Smooth muscle cell of the brain vasculature (primary cell): ENCODE measurements around the gene SCTR.

Source experiments
- DNase-seq: peaks from one replicate; pipeline ENCODE4 v3.0.0-alpha.2; 2012; ENCODE audit warnings: low read depth, low spot score

SCTR gene

DNA sequence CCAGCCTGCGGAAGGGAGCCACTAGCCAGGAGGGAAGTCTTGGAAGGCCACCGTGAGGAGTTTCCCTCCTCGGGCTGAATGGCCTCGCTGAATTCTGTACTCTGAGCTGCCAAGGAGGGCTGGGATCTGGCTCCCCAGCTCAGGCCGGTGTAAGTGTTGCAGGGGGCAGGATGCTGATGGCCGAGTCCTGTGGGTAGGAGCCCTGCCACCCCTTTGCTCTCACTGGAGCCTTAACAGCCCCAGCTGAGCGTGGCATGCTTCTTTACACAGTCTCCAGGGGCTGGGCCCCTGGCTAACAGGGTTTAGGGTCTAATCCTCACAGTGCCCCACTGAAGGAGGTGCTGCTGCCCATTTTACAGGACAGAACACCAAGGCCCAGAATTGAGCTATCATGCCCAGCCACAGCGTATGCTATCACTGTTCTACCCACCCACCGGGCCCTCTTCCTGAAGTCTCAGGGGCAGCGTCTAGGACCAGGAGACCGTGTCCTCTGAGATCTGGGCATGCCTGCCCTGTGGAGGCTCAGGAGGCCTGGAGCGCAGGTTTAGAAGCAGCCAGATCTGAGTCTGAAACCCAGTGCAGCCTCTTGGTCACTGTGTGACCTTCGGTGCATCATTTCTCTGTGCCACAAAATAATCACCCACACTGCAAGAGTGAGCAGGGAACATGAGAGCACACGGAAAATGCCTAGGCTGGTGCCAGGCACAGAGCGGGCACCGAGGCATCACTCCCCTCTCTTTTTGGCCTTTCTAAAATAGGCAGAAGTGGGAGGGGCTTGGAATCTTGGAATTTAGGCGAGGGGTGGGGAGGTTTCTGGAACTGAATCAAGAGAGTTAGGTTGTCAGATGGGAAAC lies 49.7 kb downstream of the SCTR start:
- DNase-seq, result no peak

- DNase-seq, result no peak
These were observed 50.5 kb downstream of the SCTR start for GRCh38 chr2:119473621-119474370.

GRCh38 chr2:119472749-119473148 lies 51.5 kb downstream of the SCTR start:
- no peak for DNase-seq

DNA sequence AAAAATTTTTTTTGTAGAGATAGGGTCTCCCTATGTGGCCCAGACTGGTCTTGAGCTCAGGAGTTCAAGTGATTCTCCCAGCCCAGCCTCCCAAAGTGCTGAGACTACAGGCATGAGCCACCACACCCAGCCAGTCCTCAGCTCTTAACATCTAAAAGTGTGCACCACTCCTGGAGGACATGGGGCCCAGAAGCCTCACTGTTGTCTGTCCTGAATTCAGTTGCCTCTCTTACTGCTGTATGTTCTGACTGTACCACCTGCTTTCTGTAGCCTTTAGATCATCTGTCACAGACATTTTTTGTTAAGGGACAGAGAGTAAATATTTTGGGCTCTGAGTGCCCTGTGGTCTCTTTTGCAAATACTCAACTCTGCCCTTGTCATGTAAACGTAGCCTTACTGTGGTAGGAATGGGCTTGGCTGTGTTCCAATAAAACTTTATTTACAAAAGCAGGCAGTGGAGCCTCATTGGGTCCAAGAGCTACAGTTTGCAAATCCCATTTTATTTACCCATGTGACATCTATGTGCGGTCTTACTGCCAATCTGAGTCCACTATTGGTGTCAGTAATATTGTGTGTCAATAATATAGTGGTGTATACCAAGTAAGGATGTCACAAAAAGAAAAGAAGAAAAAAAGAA lies 54.5 kb downstream of the SCTR start:
- no peak for DNase-seq

DNA sequence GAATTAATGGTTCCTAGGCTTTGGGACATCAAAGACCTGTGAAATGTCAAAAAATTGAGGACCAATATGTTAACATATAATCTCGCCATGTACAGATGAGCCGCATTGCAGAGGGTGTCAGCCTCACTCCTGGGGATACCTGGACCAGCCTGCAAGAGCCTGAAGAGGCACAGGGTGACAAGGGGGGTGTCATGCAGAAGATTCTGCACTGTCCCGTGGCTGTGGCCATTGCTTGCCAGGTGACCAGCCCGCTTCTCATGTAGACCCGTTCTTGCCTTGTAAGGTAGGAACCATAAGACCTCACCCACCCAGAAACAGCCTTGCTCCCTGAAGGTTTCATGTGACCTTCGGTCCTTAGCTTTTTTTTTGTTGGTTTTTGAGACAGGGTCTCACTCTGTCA lies 55.2 kb downstream of the SCTR start:
- DNase-seq, result no peak

GRCh38 chr2:119468154-119468955 lies 55.9 kb downstream of the SCTR start:
- DNase-seq, result no peak

DNA sequence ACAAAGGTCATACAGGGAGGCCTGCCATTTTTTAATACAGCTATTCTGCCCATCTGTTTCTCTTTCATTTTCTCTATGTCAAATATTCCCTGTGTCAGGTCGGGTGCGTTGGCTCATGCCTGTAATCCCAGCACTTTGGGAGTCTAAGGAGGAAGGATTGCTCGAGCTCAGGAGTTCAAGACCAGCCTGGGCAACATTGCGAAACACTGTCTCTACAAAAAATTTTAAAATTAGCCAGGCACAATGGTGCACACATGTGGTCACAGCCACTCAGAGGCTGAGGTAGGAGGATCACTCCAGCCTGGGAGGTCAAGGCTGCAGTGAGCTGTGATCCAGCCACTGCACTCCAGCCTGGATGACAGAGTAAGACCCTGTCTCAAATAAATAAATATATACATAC lies 57.9 kb downstream of the SCTR start:
- DNase-seq, result no peak

DNA sequence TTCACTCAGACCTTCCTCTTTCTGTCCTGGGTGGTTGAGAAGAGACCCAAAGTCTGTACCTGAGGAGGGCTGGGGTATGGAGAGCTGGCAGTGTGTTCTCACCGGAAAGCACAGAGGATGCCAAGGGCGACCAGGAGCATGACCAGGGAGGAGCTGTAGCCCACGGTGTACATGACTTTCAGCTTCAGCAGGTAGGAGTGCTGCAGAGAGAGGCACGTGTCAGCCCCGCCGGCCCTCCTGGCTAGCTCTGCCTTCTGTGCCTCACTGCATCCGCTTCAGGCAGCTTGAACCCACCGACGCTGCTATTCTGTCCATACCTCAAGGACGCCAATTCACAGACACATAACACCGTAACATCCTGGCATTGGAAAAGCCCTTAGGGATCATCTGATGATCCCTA lies 58.6 kb downstream of the SCTR start:
- DNase-seq, result no peak

GRCh38 chr2:119464981-119465380 lies 59.3 kb downstream of the SCTR start:
- DNase-seq, result no peak

DNA sequence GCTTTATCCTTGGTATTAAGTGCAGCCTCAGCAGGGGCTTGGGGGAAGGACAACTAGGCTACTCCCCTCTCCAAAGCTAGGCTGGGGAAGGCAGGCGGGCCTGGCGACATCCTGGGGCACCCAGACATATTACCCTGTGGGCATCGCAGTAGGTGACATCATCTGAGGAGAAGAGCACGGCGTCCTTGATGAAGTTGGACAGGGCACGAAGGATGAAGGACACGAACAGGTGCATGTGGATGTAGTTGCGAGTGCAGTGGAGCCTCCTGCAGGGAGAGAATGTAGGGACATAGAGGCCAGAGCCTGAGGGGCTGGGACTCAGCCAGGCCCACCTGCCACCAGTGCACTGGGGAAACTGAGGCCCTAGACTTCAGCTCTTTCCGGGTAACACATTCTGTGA lies 60.3 kb downstream of the SCTR start:
- DNase-seq, result no peak

- no peak for DNase-seq
These were observed 61.1 kb downstream of the SCTR start for GRCh38 chr2:119463136-119463535.

DNA sequence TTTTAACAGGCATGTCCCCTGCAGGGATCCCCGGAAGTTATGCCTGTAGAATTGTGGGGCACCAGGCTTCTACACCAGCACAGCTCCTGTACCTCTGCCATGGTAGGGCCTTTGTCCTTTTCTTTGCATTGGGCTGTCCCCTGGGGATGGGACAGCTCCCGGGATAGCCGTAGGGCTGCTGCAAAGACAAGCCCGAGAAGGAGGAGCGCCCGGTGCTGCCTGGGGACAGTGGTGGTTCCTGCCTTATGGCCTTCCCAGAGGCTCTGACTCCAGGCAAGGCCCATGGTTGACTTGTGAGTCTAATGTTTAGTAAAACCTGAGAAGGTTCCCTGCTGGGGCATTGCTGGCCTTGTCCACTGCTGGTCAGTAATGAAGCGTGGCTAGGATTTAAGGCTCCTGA lies 61.7 kb downstream of the SCTR start:
- DNase-seq, result no peak

DNA sequence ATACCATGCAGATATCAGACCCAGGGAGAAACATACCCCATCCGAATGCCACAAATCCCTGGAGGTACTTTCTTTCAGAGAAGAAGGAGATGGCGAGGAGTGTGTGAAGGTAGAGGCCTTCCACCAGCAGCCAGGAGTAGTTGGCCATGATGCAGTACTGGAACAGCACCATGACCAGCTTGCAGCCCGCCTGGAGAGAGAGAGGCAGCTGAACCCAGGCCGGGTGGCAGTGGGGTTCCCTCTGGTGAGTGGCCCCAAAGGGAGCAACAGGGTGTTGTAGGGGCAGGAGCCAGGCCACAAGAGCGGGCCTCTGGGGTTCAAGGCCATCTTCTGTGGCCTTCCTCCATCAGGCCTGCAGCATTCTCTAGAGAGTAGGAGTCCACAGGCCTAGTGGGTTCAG lies 62.5 kb downstream of the SCTR start:
- DNase-seq, result no peak

DNA sequence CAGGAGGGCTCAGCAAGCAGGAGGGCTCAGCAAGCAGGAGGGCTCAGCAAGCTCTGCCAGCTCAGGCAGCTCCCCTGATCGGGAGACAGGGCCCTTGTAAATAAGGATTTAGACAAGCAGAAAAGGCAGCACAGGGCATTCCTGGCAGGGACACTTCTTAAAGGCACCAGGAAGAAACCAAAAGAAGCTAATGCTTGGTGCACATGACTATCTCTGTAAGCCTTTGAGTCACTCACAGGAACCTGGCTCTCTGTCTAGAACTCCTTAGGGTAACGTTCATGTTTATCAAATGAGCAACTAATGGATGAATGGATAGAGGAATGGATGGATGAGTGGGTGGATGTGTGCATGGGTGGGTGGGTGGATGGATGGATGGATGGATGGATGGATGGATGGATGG lies 64.2 kb downstream of the SCTR start:
- DNase-seq, result no peak

- no peak for DNase-seq
These were observed 69.1 kb downstream of the SCTR start for GRCh38 chr2:119455066-119455718.

DNA sequence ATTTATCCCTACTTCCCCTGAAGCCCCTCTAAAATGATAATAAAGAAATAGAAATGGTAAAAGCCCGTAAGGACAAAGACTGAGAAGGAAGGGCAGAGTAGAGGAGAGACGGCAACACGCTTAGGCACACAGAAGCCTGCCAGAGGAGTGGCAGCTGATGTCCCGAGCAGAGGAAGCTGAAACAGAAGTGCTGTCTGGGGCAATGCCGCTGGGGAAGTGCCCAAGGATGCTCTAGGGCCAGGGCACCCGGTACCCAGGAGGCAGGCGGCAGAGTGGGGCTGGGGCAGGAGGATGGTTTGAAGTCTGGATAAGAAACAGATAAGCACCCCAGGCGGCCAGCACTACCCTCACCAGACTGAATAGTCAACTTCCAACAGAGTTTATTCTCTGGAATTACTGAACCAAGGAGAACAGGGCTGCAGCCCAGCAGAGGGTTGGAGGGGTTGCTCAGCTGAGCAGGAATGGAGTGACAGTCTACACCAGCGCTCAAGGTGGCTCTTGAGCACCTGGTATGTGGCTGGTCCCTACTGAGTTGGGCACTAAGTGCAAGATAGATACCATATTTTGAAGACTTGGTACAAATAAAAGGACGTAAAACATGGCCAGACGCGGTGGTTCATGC lies 70.2 kb downstream of the SCTR start:
- no peak for DNase-seq

- no peak for DNase-seq
These were observed 72.8 kb downstream of the SCTR start for GRCh38 chr2:119451336-119452050.

DNA sequence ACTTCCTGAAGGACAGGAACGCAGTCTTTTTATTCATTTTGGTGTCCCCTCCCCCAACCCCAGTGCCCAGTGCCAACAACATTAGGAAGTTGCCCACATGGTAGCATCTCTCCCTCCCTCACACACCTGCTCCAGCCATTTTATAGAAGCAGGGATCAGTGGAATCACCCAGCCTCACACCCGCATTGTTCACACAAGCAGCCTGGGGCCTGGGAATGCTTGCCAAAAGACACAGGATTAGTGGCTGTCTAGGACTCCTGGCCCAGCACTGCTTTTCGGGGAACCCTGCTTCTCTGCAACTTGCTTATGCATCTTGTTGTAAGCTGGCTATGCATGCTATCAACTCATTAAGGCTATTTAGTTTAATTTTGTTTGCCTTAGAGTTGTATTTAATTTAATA lies 74.8 kb downstream of the SCTR start:
- DNase-seq, result no peak

DNA sequence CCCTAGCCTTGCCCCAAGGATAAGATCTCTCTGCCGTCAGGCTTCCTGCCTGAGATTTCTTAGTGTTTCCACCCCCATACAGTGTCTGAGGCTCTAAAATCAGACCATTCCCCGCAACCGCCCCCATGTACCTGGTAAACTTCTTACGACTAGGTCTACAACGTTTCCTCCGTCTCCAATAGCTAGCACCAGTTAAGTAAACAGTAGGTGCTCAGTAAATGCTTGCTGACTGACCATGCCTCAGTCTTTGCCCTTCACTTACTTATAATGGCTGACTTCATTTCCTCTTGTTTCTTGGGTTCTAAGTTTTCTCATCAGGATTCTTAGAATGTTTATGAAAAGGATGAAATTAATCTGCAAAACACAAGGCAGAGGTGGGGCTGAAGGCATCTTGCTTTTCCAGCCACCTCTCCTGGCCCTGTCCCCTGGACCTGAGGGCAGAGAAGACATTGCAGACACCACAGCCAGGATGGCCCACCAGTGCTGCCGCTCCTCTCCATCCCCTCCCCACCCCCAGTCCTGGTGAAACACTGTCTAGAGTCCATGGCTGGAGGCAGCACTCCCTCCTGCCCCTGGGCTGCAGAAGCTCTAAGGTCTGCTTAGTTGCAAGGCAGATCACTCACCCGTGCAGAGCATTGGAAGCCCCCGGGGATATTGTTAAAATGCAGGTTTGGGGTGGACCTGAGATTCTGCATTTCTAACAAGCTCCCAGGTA lies 75.7 kb downstream of the SCTR start:
- DNase-seq, result no peak

DNA sequence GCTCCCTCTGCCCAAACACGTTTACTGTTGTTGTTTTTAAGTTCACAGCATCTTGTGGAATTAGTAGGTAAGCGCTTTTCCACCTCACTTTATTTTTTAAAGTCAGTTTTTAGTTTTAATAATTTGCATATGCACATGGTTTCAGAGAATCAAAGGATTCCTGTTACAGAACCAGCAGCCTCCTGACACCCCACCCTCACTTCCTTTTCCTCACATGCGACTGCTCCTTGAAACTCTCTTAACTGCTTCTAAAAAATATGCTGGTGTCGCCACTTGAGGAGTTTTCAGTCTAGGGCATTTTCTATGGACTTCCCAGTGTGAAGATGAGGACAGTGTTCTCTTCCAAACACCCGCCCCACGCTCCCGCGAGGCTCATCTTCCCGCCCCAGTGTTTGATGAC lies 78.2 kb downstream of the SCTR start:
- no peak for DNase-seq
